Esophagus muscularis mucosa (tissue), 4 donors: Measurements from ENCODE around the gene TMEM43. TPM values are rescaled to one million over a fixed set of nuclear protein-coding genes. Genes with fewer than 3 reads are reported as not detected.
A peak's percentile ranks its signal among the peaks of the same experiment; 100 is the strongest.

Source experiments
- DNase-seq: peaks from one replicate; pipeline ENCODE4 v3.0.0-alpha.2; 2017; ENCODE audit errors: extremely low spot score
- H3K27ac ChIP-seq, 4 donors: fragments of 200-600 bp; sonication (generic); replicated peaks in 1 of 4; 1 replicate in 3 of 4; 2 replicates in 1 of 4; pipeline ENCODE4 v1.5.1; 2016 to 2019; ENCODE audit warnings: mild to moderate bottlenecking in 1 of 4
- H3K27me3 ChIP-seq, 4 donors: fragments of 200-600 bp; sonication (generic); one replicate each; pipeline versions ENCODE4 v1.5.1 to v1.6.0; 2016 to 2019
- H3K36me3 ChIP-seq, 4 donors: fragments of 200-600 bp; sonication (generic); one replicate each; pipeline ENCODE4 v1.5.1; 2016 to 2019
- H3K4me1 ChIP-seq, 4 donors: fragments of 200-600 bp; sonication (generic); one replicate each; pipeline ENCODE4 v1.5.1; 2016 to 2019
- H3K4me3 ChIP-seq, 4 donors: fragments of 200-600 bp; sonication (generic); 1 replicate in 2 of 4; 2 replicates in 2 of 4; pipeline ENCODE4 v1.5.1; 2016 to 2019; ENCODE audit warnings: mild to moderate bottlenecking in 4 of 4, moderate library complexity in 1 of 4
- H3K9me3 ChIP-seq, 4 donors: fragments of 200-600 bp; sonication (generic); 1 replicate in 3 of 4; 2 replicates in 1 of 4; pipeline ENCODE4 v1.5.1; 2016 to 2019
- EP300 ChIP-seq: sonication (generic); formaldehyde crosslinking; IDR thresholded peaks from one replicate; pipeline ENCODE4 v1.6.1; 2017; ENCODE audit warnings: antibody characterized with exemption
- POLR2A ChIP-seq: fragments of 450-650 bp; IDR thresholded peaks from one replicate; pipeline ENCODE4 v1.6.1; 2017; ENCODE audit warnings: antibody characterized with exemption, moderate library complexity, mild to moderate bottlenecking, low read depth
- POLR2AphosphoS5 ChIP-seq, 2 donors: sonication (generic); formaldehyde crosslinking; IDR thresholded peaks; one replicate each; pipeline ENCODE4 v1.6.1; 2017; ENCODE audit warnings: antibody characterized with exemption in 2 of 2
- WGBS: methylation state at CpG from one replicate; pipeline ENCODE4 v1.1.5; 2018; 5-methylcytosine and 5-hydroxymethylcytosine counted together
- intact Hi-C: fragments of 100-400 bp; cut with DNase I; formaldehyde crosslinking; loops from one replicate; pipeline ENCODE4 v1.15.1; 2023
- total RNA-seq, 4 donors: library from RNA; depleted of rRNA; stranded (reverse); fragments of >200 nt; gene quantifications; one replicate each; pipeline versions ENCODE4 v1.1.0 to v1.2.1, GENCODE V29; 2016
- TF ChIP-seq, protein P1 (sequence below), 3 experiments: fragments of 200-600 bp in 2 of 3; fragments of 450-650 bp in 1 of 3; sonication (generic) in 2 of 3; IDR thresholded peaks; one replicate each; pipeline ENCODE4 v1.5.1; 2017 to 2019; ENCODE audit warnings: antibody characterized with exemption in 3 of 3, mild to moderate bottlenecking in 2 of 3, moderate library complexity in 1 of 3

The TMEM43 gene
- total RNA-seq, 4 donors from 2014 or later = 131 to 208 (median 179) TPM

DNA sequence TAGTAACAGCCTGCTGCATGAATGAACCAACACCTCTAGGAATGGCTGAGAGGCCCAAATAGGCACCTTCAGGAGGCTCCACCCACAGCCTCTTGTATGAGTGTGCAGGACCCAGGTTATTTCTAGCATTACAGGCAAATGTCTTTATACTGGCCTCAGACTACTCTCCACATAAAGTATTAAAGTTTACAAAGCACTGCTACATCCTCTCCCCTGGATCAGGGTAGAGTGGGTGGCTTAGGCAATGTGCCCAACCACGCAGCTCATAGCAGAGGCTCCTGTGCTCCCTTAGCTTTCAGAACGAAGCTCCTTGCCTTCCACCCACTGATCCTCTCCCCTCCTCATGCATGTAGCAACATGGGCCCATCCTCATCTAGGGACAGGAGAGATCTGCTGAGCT is 16.3 kb downstream of the TMEM43 start:
- H3K4me1 ChIP-seq = peaks cover 56 to 75% (median 66%) of the 10 kb centered on the region in 4 donors
- no peak overlapping the region for H3K4me3 ChIP-seq
- peak overlapping the region; percentile 86 to 92 (median 90) for H3K27ac ChIP-seq
- intact Hi-C loops = no loop called here
- H3K9me3 ChIP-seq = no peaks in the 10 kb centered on the region
- no peak for DNase-seq
- peaks cover 34 to 74% (median 66%) of the 10 kb centered on the region in 4 donors for H3K36me3 ChIP-seq
- 45% methylated on average over 2 of the region's 2 CpGs for WGBS
- TF ChIP-seq POLR2AphosphoS5 (IDR thresholded peaks at IDR 0.05) = no peak
- TF ChIP-seq POLR2A = no peak
- TF ChIP-seq, protein P1, sequence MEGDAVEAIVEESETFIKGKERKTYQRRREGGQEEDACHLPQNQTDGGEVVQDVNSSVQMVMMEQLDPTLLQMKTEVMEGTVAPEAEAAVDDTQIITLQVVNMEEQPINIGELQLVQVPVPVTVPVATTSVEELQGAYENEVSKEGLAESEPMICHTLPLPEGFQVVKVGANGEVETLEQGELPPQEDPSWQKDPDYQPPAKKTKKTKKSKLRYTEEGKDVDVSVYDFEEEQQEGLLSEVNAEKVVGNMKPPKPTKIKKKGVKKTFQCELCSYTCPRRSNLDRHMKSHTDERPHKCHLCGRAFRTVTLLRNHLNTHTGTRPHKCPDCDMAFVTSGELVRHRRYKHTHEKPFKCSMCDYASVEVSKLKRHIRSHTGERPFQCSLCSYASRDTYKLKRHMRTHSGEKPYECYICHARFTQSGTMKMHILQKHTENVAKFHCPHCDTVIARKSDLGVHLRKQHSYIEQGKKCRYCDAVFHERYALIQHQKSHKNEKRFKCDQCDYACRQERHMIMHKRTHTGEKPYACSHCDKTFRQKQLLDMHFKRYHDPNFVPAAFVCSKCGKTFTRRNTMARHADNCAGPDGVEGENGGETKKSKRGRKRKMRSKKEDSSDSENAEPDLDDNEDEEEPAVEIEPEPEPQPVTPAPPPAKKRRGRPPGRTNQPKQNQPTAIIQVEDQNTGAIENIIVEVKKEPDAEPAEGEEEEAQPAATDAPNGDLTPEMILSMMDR (IDR thresholded peaks at IDR 0.05) = no peak
- no peak for TF ChIP-seq EP300
- no peaks in the 10 kb centered on the region for H3K27me3 ChIP-seq

DNA sequence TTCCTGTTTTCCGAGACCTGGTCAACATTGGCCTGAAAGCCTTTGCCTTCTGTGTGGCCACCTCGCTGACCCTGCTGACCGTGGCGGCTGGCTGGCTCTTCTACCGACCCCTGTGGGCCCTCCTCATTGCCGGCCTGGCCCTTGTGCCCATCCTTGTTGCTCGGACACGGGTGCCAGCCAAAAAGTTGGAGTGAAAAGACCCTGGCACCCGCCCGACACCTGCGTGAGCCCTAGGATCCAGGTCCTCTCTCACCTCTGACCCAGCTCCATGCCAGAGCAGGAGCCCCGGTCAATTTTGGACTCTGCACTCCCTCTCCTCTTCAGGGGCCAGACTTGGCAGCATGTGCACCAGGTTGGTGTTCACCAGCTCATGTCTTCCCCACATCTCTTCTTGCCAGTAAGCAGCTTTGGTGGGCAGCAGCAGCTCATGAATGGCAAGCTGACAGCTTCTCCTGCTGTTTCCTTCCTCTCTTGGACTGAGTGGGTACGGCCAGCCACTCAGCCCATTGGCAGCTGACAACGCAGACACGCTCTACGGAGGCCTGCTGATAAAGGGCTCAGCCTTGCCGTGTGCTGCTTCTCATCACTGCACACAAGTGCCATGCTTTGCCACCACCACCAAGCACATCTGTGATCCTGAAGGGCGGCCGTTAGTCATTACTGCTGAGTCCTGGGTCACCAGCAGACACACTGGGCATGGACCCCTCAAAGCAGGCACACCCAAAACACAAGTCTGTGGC is 16.9 kb downstream of the TMEM43 start:
- TF ChIP-seq POLR2AphosphoS5 (IDR thresholded peaks at IDR 0.05) (no peak), POLR2A (no peak), EP300 (no peak)
- TF ChIP-seq, protein P1 (IDR thresholded peaks at IDR 0.05) = no peak
- Histone ChIP-seq H3K27ac (peak overlapping the region; percentile 86 to 92 (median 90)), H3K27me3 (no peaks in the 10 kb centered on the region), H3K4me1 (peaks cover 58 to 75% (median 72%) of the 10 kb centered on the region in 4 donors), H3K9me3 (no peaks in the 10 kb centered on the region), H3K4me3 (no peak overlapping the region), H3K36me3 (peaks cover 32 to 74% (median 66%) of the 10 kb centered on the region in 4 donors)
- no peak for DNase-seq
- 79% methylated on average over 18 of the region's 19 CpGs for WGBS
- intact Hi-C loops = no loop called here

DNA sequence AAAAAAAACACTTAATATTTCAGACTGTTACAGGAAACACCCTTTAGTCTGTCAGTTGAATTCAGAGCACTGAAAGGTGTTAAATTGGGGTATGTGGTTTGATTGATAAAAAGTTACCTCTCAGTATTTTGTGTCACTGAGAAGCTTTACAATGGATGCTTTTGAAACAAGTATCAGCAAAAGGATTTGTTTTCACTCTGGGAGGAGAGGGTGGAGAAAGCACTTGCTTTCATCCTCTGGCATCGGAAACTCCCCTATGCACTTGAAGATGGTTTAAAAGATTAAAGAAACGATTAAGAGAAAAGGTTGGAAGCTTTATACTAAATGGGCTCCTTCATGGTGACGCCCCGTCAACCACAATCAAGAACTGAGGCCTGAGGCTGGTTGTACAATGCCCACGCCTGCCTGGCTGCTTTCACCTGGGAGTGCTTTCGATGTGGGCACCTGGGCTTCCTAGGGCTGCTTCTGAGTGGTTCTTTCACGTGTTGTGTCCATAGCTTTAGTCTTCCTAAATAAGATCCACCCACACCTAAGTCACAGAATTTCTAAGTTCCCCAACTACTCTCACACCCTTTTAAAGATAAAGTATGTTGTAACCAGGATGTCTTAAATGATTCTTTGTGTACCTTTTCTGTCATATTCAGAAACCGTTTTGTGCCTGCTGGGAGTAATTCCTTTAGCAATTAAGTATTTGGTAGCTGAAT is 17.9 kb downstream of the TMEM43 start:
- no peaks in the 10 kb centered on the region for H3K9me3 ChIP-seq
- no peak for DNase-seq
- H3K36me3 ChIP-seq = peaks cover 39 to 74% (median 68%) of the 10 kb centered on the region in 4 donors
- TF ChIP-seq POLR2AphosphoS5 (IDR thresholded peaks at IDR 0.05) = no peak
- TF ChIP-seq POLR2A = no peak
- TF ChIP-seq EP300 = no peak
- TF ChIP-seq, protein P1 (IDR thresholded peaks at IDR 0.05) = no peak
- 64% methylated on average over 8 of the region's 8 CpGs for WGBS
- no peaks in the 10 kb centered on the region for H3K27me3 ChIP-seq
- peak overlapping the region; percentile 86 to 92 (median 90) for H3K27ac ChIP-seq
- peaks cover 52 to 75% (median 69%) of the 10 kb centered on the region in 4 donors for H3K4me1 ChIP-seq
- no peak overlapping the region for H3K4me3 ChIP-seq
- intact Hi-C loops = no loop called here

DNA sequence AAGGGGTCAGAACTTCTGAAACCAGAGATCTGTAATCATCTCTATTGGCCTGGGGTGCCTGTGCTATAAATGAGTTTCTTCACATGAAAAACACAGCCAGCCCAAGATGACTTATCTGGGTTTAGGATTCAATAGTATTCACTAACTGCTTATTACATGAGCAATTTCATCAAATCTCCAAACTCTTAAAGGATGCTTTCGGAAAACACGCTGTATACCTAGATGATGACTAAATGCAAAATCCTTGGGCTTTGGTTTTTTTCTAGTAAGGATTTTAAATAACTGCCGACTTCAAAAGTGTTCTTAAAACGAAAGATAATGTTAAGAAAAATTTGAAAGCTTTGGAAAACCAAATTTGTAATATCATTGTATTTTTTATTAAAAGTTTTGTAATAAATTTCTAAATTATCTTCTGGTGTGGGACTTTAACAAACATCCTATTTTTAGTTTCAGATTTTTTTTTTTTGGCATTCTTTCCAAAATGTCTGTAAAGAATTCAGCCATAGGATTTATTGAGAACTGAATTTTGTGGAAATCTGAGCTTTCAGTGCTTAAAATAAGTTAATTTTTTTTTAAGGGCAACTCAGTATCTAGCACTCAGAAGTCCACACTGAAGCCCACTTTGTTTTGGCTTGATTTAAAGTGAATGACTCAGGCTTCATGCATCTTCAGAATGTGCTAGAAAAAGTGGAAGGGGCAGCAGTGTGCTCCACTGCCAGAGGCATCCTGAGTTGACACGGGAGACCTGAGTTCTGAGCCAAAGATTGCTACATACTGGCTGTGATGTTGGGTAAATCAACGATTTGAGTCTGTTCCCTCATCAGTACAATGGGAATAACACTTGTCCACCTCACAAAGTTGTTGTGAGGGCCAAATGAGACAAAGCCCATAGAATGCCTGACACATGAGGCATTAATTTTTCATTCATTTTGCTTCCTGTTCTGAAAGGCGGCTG is 18.7 kb downstream of the TMEM43 start:
- Histone ChIP-seq H3K4me3 (peak overlapping the region; percentile 10 to 34 (median 34)), H3K4me1 (peaks cover 52 to 82% (median 77%) of the 10 kb centered on the region in 4 donors), H3K36me3 (peaks cover 33 to 74% (median 68%) of the 10 kb centered on the region in 4 donors), H3K27me3 (no peaks in the 10 kb centered on the region), H3K27ac (peak overlapping the region; percentile 86 to 92 (median 90)), H3K9me3 (no peaks in the 10 kb centered on the region)
- intact Hi-C loops = no loop called here
- WGBS = 38% methylated on average over 7 of the region's 7 CpGs
- no peak for DNase-seq
- TF ChIP-seq EP300 (no peak), POLR2AphosphoS5 (IDR thresholded peaks at IDR 0.05) (peak; percentile 79 to 83)
